Measurements from ENCODE around the gene PLBD2.

GRCh38 chr12:113385282-113385882 is 27.0 kb downstream of the PLBD2 start:
- no peak for TF ChIP-seq EZH2phosphoT487 (IDR thresholded peaks at IDR 0.05)
- TF ChIP-seq, protein P1, sequence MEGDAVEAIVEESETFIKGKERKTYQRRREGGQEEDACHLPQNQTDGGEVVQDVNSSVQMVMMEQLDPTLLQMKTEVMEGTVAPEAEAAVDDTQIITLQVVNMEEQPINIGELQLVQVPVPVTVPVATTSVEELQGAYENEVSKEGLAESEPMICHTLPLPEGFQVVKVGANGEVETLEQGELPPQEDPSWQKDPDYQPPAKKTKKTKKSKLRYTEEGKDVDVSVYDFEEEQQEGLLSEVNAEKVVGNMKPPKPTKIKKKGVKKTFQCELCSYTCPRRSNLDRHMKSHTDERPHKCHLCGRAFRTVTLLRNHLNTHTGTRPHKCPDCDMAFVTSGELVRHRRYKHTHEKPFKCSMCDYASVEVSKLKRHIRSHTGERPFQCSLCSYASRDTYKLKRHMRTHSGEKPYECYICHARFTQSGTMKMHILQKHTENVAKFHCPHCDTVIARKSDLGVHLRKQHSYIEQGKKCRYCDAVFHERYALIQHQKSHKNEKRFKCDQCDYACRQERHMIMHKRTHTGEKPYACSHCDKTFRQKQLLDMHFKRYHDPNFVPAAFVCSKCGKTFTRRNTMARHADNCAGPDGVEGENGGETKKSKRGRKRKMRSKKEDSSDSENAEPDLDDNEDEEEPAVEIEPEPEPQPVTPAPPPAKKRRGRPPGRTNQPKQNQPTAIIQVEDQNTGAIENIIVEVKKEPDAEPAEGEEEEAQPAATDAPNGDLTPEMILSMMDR (IDR thresholded peaks at IDR 0.05) = no peak

Data from neural progenitor cell (in vitro differentiated cells).